Urinary bladder (tissue), 4 donors: ENCODE results near the gene BRSK2. TPM values are rescaled to one million over a fixed set of nuclear protein-coding genes. Genes with fewer than 3 reads are reported as not detected.
A peak's percentile ranks its signal among the peaks of the same experiment; 100 is the strongest.
"Not testable (repeated sequence)": the region's sequence is repeated elsewhere in the genome, so short reads cannot be mapped to it uniquely, and the experiment has no call there.

ENCODE experiments used
- DNase-seq: peaks from one replicate; pipeline ENCODE4 v3.0.0-alpha.2; 2015; ENCODE audit errors: extremely low spot score
- H3K27ac ChIP-seq: one replicate; pipeline ENCODE4 v1.5.1; 2013; ENCODE audit warnings: low read depth, mild to moderate bottlenecking, moderate library complexity
- H3K36me3 ChIP-seq: one replicate; pipeline ENCODE4 v1.6.1; 2013; ENCODE audit warnings: mild to moderate bottlenecking, moderate library complexity; ENCODE audit not compliant: insufficient read depth
- H3K4me1 ChIP-seq: one replicate; pipeline ENCODE4 v1.6.1; 2013; ENCODE audit warnings: mild to moderate bottlenecking, moderate library complexity; ENCODE audit not compliant: insufficient read depth
- H3K4me3 ChIP-seq: one replicate; pipeline ENCODE4 v1.5.1; 2013; ENCODE audit warnings: low read depth, low read length
- WGBS: extraction: QIAGEN DNeasy Blood & Tissue Kit; methylation state at CpG from one replicate; pipeline ENCODE4 v1.1.7; 2013; 5-methylcytosine and 5-hydroxymethylcytosine counted together
- polyA plus RNA-seq: library from polyadenylated mRNA; stranded (reverse); fragments of 200-250 nt; gene quantifications from one replicate; pipeline ENCODE4 v1.2.3, GENCODE V29; 2013
- total RNA-seq: library from RNA; depleted of rRNA; stranded (reverse); fragments of >200 nt; gene quantifications from one replicate; pipeline ENCODE4 v1.2.3, GENCODE V29; 2014
- donor health status: healthy with polysubstance abuse.
- donor health status: healthy.

The BRSK2 gene
- total and polyA plus RNA-seq, 2 donors = 2.6 to 3.0 TPM

DNA sequence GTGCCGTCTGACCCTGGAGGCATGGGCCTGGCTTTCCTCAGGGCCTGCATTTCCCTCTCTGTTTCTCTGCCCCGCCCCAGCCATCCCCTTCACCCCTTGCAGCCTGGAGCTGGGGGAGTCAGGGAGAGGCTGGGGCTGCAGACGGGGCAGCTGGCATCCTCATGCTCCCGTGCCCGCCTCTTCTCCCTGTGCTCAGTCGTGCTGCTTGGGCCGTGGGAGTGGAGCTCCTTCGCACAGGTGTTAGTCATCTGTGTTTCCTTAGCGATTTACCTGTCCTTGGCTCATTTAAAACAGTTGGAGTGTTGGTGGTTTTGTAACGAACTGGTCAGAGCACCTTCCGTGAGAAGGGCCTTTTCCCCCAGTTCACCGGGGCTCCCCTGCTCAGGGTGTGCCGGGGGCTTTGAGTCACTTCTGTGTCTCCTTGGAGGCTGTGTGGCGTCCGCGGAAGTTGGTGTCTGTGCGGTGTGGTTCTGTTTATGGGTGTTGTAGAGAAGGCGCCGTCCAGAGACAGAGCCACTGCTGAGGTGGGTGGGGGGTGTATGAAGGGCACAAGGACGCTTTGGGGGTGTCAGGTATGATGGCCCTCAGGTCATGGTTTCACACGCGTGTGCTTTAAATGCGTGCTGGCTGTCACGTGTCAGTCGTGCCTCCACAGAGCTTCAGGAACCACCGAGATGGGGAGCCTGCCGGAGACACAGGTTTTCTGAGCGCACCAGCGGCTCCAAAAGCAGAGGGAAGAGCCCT lies 19.5 kb downstream of the BRSK2 start:
- Histone ChIP-seq H3K36me3 (no peaks in the 10 kb centered on the region), H3K4me3 (no peak overlapping the region), H3K27ac (no peak overlapping the region), H3K4me1 (no peaks in the 10 kb centered on the region)
- DNase-seq = no peak
- 76% methylated on average over 29 of the region's 29 CpGs for WGBS

- H3K4me3 ChIP-seq, H3K27ac ChIP-seq, H3K36me3 ChIP-seq, DNase-seq, H3K4me1 ChIP-seq: not testable (repeated sequence)
- 91% methylated on average over 29 of the region's 29 CpGs for WGBS
Observed at GRCh38 chr11:1409852-1410125, 20.1 kb downstream of the BRSK2 start.

DNA sequence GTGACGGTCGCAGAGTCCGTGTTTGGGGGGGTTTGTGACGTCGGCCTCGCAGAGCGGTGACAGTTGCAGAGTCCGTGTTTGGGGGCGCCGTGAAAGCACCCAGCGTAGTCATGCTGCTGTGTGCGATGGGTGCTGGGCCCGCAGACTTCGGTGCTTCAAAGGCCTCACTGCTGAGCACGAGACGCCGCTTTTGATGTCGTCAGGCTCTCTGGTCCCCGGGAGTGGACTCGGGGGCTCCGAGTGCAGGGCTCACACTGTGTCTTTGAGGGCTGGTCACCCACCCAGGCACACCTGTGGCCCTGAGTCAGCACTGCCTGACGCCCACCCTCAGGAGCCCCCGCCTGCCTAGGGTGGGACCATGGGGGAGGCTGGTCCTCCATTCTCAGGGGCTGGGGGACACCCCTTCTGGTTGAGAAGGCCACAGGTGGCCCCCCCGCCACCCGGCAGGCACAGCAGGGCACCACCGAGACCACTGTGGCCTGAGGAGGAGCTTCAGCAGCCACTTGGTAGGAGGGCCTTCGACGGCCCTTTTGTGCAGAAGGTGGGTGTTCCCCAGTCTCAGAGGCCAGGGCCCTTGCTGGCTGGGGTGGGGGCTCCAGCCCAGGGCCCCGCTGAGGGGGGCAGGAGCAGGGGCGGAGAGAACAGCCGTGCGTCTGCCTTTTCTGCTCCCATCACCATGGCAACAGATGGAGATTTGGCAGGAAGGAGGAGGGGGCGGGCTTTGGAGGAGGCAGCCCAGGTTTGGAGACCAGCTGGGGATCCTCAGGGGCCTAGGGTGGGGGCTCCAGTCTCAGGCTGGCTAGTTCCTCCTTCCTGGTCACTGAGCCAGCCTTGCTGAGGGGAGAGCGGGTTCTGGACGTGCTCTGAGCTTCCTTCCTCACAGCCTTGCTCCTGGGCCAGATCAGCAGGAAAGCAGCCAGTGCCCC lies 20.9 kb downstream of the BRSK2 start:
- Histone ChIP-seq H3K4me3 (no peak overlapping the region), H3K27ac (no peak overlapping the region), H3K36me3 (no peaks in the 10 kb centered on the region), H3K4me1 (no peaks in the 10 kb centered on the region)
- WGBS = 63% methylated on average over 35 of the region's 35 CpGs
- DNase-seq = peak; percentile 73

- no peaks in the 10 kb centered on the region for H3K36me3 ChIP-seq
- H3K4me1 ChIP-seq = no peaks in the 10 kb centered on the region
- H3K27ac ChIP-seq = no peak overlapping the region
- WGBS = 39% methylated on average over 13 of the region's 13 CpGs
- no peak for DNase-seq
- H3K4me3 ChIP-seq = no peak overlapping the region
Observed at GRCh38 chr11:1411301-1411700, 21.6 kb downstream of the BRSK2 start.

DNA sequence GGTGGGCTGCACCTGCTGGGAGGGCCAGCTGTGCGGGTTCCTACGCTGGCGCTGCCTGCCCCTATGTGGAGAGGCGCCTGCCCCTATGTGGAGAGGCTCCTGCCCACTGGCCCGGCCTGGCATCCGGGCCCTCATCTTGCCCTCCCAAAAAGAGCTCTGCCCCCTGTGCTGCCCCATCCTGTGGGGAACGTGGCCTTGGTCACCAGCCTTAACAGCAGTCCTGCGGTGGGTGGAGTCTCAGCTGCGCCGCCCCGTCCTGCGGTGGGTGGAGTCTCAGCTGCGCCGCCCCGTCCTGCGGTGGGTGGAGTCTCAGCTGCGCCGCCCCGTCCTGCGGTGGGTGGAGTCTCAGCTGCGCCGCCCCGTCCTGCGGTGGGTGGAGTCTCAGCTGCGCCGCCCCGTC lies 22.0 kb downstream of the BRSK2 start:
- WGBS = 92% methylated on average over 14 of the region's 27 CpGs
- not testable (repeated sequence) for H3K27ac ChIP-seq

GRCh38 chr11:1412377-1413095 lies 22.8 kb downstream of the BRSK2 start:
- Histone ChIP-seq H3K4me1 (no peaks in the 10 kb centered on the region), H3K4me3 (no peak overlapping the region), H3K27ac (no peak overlapping the region), H3K36me3 (no peaks in the 10 kb centered on the region)
- 90% methylated on average over 36 of the region's 36 CpGs for WGBS
- DNase-seq = no peak

More for the DNA sequence above, 22.0 kb downstream of the BRSK2 start:
- not testable (repeated sequence) for H3K4me1 ChIP-seq, H3K4me3 ChIP-seq, H3K36me3 ChIP-seq, DNase-seq

GRCh38 chr11:1414650-1415049 lies 24.9 kb downstream of the BRSK2 start:
- no peak for DNase-seq
- 90% methylated on average over 22 of the region's 22 CpGs for WGBS
- no peaks in the 10 kb centered on the region for H3K4me1 ChIP-seq
- no peak overlapping the region for H3K4me3 ChIP-seq
- H3K36me3 ChIP-seq = no peaks in the 10 kb centered on the region
- no peak overlapping the region for H3K27ac ChIP-seq

DNA sequence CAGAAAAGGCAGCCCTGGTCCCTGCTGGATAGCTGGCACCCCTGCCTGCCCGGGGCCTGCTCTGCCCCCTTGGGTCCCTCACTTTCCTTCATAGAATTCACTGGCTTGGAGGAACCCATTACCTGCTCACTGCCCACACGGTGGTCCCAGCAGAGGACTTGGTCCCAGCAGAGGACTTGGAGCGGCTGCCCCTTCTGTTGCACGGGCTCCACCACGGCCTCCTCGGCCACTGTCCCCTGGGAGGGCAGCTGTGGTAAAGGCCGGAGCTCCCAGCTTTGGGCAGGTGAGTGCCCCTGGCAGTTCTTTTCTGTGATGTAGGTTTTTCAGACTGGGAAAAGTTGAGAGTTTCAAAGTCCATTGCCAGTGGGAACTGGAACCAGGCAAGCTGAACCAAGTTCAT lies 25.9 kb downstream of the BRSK2 start:
- WGBS = 91% methylated on average over 7 of the region's 7 CpGs
- Histone ChIP-seq H3K4me1 (no peaks in the 10 kb centered on the region), H3K4me3 (no peak overlapping the region), H3K27ac (no peak overlapping the region), H3K36me3 (no peaks in the 10 kb centered on the region)
- no peak for DNase-seq

DNA sequence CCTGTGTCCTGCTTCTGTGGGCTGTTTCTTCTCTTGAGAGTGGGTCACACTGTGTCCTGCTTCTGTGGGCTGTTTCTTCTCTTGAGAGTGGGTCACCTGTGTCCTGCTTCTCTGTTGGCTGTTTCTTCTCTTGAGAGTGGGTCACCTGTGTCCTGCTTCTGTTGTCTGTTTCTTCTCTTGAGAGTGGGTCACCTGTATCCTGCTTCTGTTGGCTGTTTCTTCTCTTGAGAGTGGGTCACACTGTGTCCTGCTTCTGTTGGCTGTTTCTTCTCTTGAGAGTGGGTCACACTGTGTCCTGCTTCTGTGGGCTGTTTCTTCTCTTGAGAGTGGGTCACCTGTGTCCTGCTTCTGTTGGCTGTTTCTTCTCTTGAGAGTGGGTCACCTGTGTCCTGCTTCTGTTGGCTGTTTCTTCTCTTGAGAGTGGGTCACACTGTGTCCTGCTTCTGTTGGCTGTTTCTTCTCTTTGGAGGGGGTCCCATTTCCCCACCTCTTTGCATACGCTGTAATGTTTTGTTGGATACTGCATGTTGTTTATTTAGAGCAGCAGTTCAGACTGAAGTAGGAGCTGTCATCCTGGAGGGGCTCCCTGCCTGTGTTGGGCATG lies 28.6 kb downstream of the BRSK2 start:
- H3K36me3 ChIP-seq, H3K4me3 ChIP-seq, H3K27ac ChIP-seq, H3K4me1 ChIP-seq, DNase-seq: not testable (repeated sequence)
- 98% methylated on average over 1 of the region's 1 CpG for WGBS

DNA sequence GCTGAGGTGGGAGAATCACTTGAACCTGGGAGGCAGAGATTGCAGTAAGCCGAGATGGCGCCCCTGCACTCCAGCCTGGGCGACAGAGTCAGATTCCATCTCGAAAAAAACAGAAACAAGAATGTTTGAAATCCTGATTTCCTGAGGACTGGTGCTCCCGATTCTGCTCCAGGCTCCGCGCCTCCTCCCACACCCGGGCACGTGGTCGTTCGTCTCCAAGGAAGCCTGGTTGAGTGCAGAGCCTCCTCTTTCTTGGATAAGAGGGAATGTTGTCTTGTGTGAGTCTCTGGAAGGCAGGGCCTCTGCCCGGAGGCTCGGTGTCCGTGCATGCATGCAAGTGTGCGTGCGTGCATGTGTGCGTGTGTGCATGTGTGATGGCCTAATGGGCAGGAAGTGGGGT lies 30.1 kb downstream of the BRSK2 start:
- WGBS = 94% methylated on average over 17 of the region's 17 CpGs

GRCh38 chr11:1421291-1421690 lies 31.6 kb downstream of the BRSK2 start:
- no peak for DNase-seq
- 87% methylated on average over 11 of the region's 11 CpGs for WGBS
- Histone ChIP-seq H3K4me1 (no peaks in the 10 kb centered on the region), H3K36me3 (no peaks in the 10 kb centered on the region), H3K27ac (no peak overlapping the region), H3K4me3 (no peak overlapping the region)

More for the DNA sequence above, 30.1 kb downstream of the BRSK2 start:
- H3K4me3 ChIP-seq = no peak overlapping the region
- no peak for DNase-seq
- H3K4me1 ChIP-seq = no peaks in the 10 kb centered on the region
- H3K27ac ChIP-seq = no peak overlapping the region
- no peaks in the 10 kb centered on the region for H3K36me3 ChIP-seq

DNA sequence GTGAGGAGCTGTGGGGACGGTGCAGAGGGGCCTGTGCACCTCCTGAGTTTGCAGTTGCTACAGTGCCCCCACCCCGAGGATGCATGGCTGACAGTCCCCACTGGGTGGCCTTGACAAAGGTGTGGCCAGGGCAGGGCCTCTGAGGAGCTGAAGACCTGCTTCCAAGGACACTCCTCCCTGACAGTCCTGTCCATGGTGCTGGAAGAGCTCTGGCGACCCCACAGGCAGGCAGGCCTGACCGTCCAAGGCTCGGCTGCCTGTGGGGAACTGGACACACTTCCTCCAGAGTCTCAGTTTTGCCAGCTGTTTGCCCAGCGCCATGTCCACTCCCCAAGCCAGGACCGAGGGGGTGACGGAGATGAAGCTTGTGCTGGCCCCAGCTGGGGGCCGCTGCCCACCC lies 32.7 kb downstream of the BRSK2 start:
- DNase-seq = no peak
- Histone ChIP-seq H3K36me3 (no peaks in the 10 kb centered on the region), H3K4me1 (no peaks in the 10 kb centered on the region), H3K4me3 (no peak overlapping the region), H3K27ac (no peak overlapping the region)
- WGBS = 51% methylated on average over 9 of the region's 9 CpGs

DNA sequence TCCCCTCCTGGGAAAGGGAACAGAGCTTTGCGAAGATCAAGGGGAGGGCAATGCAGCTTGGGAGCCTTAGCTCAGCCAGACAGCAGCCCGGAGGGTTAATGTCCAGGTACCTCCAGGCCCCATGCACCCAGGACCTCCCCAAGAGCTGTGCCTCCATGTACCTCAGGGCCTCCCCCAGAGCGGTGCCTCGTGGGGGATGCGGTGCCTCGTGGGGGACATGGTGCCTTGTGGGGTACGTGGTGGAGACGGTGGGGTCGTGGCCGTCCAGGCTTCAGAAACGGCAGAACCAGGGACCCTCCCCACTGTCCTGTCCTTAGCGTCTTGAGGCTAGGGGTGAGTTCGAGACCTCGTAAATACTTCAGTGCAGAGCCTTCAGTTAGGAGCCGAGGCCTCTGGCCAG lies 33.2 kb downstream of the BRSK2 start:
- Histone ChIP-seq H3K4me1 (no peaks in the 10 kb centered on the region), H3K4me3 (no peak overlapping the region), H3K27ac (no peak overlapping the region), H3K36me3 (no peaks in the 10 kb centered on the region)
- DNase-seq = no peak
- WGBS = 89% methylated on average over 15 of the region's 15 CpGs
